Measurements from ENCODE around the gene MYO1C. TPM values are rescaled to one million over a fixed set of nuclear protein-coding genes. Genes with fewer than 3 reads are reported as not detected.

The MYO1C gene
- total and polyA plus RNA-seq, 2 experiments from 2014 or later = 197 to 218 TPM

DNA sequence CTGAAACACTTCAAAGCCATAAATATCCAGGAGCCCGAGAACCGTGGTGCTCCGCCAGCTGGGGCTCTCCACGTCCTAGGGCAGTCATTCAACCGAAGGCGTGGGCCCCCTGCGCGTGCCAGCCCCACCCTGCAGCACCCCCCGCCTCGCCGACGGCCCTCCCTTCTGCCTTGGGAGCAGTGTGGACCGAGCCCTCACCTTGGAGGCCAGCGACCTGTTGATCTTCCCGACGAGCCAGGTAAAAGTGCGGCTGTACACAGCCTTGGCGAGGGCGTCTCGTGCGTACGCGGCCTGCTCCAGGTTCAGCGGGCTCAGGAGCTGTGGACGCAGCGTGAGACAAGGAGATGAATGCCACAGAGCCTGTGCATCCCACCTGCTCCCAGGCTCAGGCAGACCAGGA lies 14.1 kb downstream of the MYO1C start:
- Histone ChIP-seq H3K4me1 (ENCODE audit: insufficient read depth) (no peaks in the 10 kb centered on the region), H3K9me2 (ENCODE audit: insufficient read depth) (no peaks in the 10 kb centered on the region), H3K4me3 (no peak overlapping the region), H3K36me3 (ENCODE audit: low read depth) (peaks cover 40% of the 10 kb centered on the region; the same call in 1 of the 2 replicates), H2AFZ (no peak overlapping the region), H3K27me3 (replicated peaks; ENCODE audit: insufficient read depth) (no peaks in the 10 kb centered on the region), H3K9ac (no peak overlapping the region), H3K9me3 (ENCODE audit: low read depth) (no peaks in the 10 kb centered on the region), H4K20me1 (ENCODE audit: insufficient read depth) (no peaks in the 10 kb centered on the region), H3K4me2 (ENCODE audit: unreplicated experiment) (no peak overlapping the region), H3F3A (ENCODE audit: insufficient read depth) (0 out of 2 replicates have a peak, but pooled peaks cover 8% of the 10 kb centered on the region), H3K27ac (no peak overlapping the region), H3K79me2 (ENCODE audit: insufficient read depth) (peaks cover 49% of the 10 kb centered on the region)
- DNase-seq = no peak
- 93 to 96% methylated on average over 22 to 23 of the region's 26 CpGs for WGBS, 2 experiments (ENCODE audit: low coverage in 1 of 2, low lambda C conversion rate in 2 of 2, missing lambda C conversion rate in 2 of 2)
- TF ChIP-seq EZH2phosphoT487 (IDR thresholded peaks at IDR 0.05; ENCODE audit: insufficient read depth, low read depth) = no peak
- no peak for TF ChIP-seq EZH2 (IDR thresholded peaks at IDR 0.05; ENCODE audit: insufficient read depth, poor library complexity, severe bottlenecking)
- in situ Hi-C loops (cut with MboI) = no loop called here

DNA sequence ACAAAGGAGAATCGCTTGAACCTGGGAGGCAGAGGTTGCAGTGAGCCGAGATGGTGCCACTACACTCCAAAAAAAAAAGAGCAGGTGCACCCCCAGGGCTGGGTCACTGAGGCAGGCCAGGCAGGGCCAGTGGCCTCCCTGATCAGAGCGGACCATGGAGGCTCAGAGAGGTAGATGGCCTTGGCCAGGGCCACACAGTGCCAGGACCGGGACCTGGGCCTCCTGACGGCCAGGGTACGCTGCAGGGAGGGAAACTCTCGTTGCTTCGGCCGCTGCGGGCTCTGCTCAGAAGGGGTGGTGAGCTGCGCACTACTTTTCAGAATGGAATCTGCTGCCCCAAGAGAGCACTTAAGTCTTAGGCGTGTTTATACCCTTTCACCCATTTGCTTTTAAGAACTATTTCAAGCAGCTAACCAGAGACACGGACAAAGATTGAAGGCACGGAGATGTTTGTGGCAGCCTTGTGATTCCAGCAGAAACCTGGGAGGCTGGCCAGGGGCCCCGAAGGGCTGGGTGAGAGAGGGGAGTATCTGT lies 17.1 kb downstream of the MYO1C start:
- H3K4me2 ChIP-seq (ENCODE audit: unreplicated experiment) = no peak overlapping the region
- H3K27me3 ChIP-seq (replicated peaks; ENCODE audit: insufficient read depth) = no peaks in the 10 kb centered on the region
- H3K36me3 ChIP-seq (ENCODE audit: low read depth) = peaks cover 46% of the 10 kb centered on the region; the same call in 1 of the 2 replicates
- TF ChIP-seq EZH2 (IDR thresholded peaks at IDR 0.05; ENCODE audit: insufficient read depth, poor library complexity, severe bottlenecking) (no peak), EZH2phosphoT487 (IDR thresholded peaks at IDR 0.05; ENCODE audit: insufficient read depth, low read depth) (no peak)
- no peak overlapping the region for H3K27ac ChIP-seq
- in situ Hi-C loops (cut with MboI) = no loop called here
- no peaks in the 10 kb centered on the region for H4K20me1 ChIP-seq (ENCODE audit: insufficient read depth)
- H3K9ac ChIP-seq = no peak overlapping the region
- no peaks in the 10 kb centered on the region for H3K9me3 ChIP-seq (ENCODE audit: low read depth)
- no peak overlapping the region for H3K4me3 ChIP-seq
- no peaks in the 10 kb centered on the region for H3K9me2 ChIP-seq (ENCODE audit: insufficient read depth)
- H2AFZ ChIP-seq = no peak overlapping the region
- no peak for DNase-seq
- peaks cover 29% of the 10 kb centered on the region; the same call in 1 of the 2 replicates for H3K79me2 ChIP-seq (ENCODE audit: insufficient read depth)
- no peaks in the 10 kb centered on the region for H3K4me1 ChIP-seq (ENCODE audit: insufficient read depth)
- H3F3A ChIP-seq (ENCODE audit: insufficient read depth) = no peaks in the 10 kb centered on the region
- WGBS, 2 experiments (ENCODE audit: low coverage in 1 of 2, low lambda C conversion rate in 2 of 2, missing lambda C conversion rate in 2 of 2) = 91 to 92% methylated on average over 14 to 15 of the region's 15 CpGs

DNA sequence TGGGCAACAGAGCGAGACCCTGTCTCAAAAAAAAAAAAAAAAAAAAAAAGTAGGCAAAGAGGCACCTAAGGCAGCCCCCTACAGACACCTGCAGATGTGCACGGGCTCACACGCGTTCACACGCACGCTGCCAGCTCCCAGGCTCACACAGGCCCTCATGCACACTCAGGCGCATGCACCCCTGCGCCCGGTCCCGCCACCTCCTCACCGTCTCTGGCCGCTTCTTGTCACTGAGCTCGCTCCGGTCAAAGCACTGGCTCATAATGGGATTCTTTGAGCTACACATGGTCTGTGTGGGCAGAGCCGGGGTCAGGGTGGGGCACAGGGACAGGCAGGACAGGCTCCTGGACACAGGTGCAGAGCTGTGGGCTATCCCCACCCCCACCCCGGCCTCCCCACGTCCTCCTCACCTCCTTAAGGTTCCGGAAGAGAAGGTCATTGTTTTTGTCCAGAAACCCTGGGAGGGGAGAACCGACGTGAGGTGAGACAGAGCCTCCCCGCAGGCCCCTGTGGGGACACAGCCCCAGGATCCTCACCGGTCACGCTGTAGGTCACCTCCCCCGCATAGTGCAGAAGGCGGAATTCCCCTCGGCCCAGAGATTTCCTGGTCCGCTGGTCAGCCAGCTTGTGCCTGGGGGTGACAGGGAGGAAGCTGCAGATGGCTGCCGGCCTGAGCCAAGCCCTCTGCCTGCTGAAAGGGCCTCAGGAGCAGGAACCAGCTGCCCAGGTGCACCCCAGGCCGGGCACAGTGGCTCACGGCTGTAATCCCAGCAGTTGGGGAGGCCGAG lies 17.9 kb downstream of the MYO1C start:
- H3K4me3 ChIP-seq = no peak overlapping the region
- WGBS, 2 experiments (ENCODE audit: low coverage in 1 of 2, low lambda C conversion rate in 2 of 2, missing lambda C conversion rate in 2 of 2) = 93% methylated on average over 29 to 31 of the region's 31 CpGs
- peaks cover 27% of the 10 kb centered on the region; the same call in 1 of the 2 replicates for H3K79me2 ChIP-seq (ENCODE audit: insufficient read depth)
- TF ChIP-seq EZH2phosphoT487 (IDR thresholded peaks at IDR 0.05; ENCODE audit: insufficient read depth, low read depth) = no peak
- TF ChIP-seq EZH2 (IDR thresholded peaks at IDR 0.05; ENCODE audit: insufficient read depth, poor library complexity, severe bottlenecking) = no peak
- H2AFZ ChIP-seq = no peak overlapping the region
- in situ Hi-C loops (cut with MboI) = no loop called here
- H3K27me3 ChIP-seq (replicated peaks; ENCODE audit: insufficient read depth) = no peaks in the 10 kb centered on the region
- H3K9me3 ChIP-seq (ENCODE audit: low read depth) = no peaks in the 10 kb centered on the region
- no peak overlapping the region for H3K4me2 ChIP-seq (ENCODE audit: unreplicated experiment)
- no peak overlapping the region for H3K27ac ChIP-seq
- H3K4me1 ChIP-seq (ENCODE audit: insufficient read depth) = no peaks in the 10 kb centered on the region
- H3F3A ChIP-seq (ENCODE audit: insufficient read depth) = no peaks in the 10 kb centered on the region
- DNase-seq = no peak
- no peaks in the 10 kb centered on the region for H4K20me1 ChIP-seq (ENCODE audit: insufficient read depth)
- peaks cover 47% of the 10 kb centered on the region; the same call in 1 of the 2 replicates for H3K36me3 ChIP-seq (ENCODE audit: low read depth)
- H3K9ac ChIP-seq = no peak overlapping the region
- no peaks in the 10 kb centered on the region for H3K9me2 ChIP-seq (ENCODE audit: insufficient read depth)

DNA sequence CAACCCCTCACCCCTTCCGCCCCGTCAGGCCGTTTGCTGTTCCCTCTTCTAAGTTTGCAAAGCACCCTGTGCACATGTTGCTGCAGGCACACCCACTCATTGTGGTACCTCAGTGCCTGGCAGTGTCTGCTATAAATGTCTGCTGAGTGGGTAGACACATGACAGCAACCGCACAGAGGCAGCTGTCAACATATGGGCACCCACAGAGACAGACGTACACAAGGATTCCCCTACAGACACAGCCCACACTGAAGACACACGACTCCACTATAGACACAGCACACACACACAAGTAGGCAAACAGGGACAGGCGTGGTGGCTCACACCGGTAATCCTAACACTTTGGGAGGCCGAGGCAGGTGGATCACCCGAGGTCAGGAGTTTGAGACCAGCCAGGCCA lies 18.6 kb downstream of the MYO1C start:
- Histone ChIP-seq H2AFZ (no peak overlapping the region), H3K9ac (no peak overlapping the region), H3K4me2 (ENCODE audit: unreplicated experiment) (no peak overlapping the region), H3K4me3 (no peak overlapping the region), H3K36me3 (ENCODE audit: low read depth) (peaks cover 50% of the 10 kb centered on the region; the same call in 1 of the 2 replicates), H3K27me3 (replicated peaks; ENCODE audit: insufficient read depth) (no peaks in the 10 kb centered on the region), H4K20me1 (ENCODE audit: insufficient read depth) (no peaks in the 10 kb centered on the region), H3K27ac (no peak overlapping the region), H3F3A (ENCODE audit: insufficient read depth) (no peaks in the 10 kb centered on the region), H3K9me3 (ENCODE audit: low read depth) (no peaks in the 10 kb centered on the region), H3K4me1 (ENCODE audit: insufficient read depth) (no peaks in the 10 kb centered on the region), H3K9me2 (ENCODE audit: insufficient read depth) (no peaks in the 10 kb centered on the region), H3K79me2 (ENCODE audit: insufficient read depth) (peaks cover 22% of the 10 kb centered on the region; the same call in 1 of the 2 replicates)
- WGBS, 2 experiments (ENCODE audit: low coverage in 1 of 2, low lambda C conversion rate in 2 of 2, missing lambda C conversion rate in 2 of 2) = 89 to 91% methylated on average over 10 of the region's 10 CpGs
- DNase-seq = no peak
- no peak for TF ChIP-seq EZH2phosphoT487 (IDR thresholded peaks at IDR 0.05; ENCODE audit: insufficient read depth, low read depth)
- TF ChIP-seq EZH2 (IDR thresholded peaks at IDR 0.05; ENCODE audit: insufficient read depth, poor library complexity, severe bottlenecking) = no peak
- in situ Hi-C loops (cut with MboI) = no loop called here
